Body of pancreas (tissue), 4 donors: ENCODE measurements around the gene REC114. TPM values are rescaled to one million over a fixed set of nuclear protein-coding genes. Genes with fewer than 3 reads are reported as not detected.
"Not testable (repeated sequence)": the region's sequence is repeated elsewhere in the genome, so short reads cannot be mapped to it uniquely, and the experiment has no call there.

ENCODE experiments used
- ATAC-seq: fragments of 150-250 bp; one replicate; pipeline ENCODE4 v1.9.1; 2016
- DNase-seq, 4 donors: peaks; one replicate each; pipeline ENCODE4 v3.0.0-alpha.2; 2019
- H3K27ac ChIP-seq, 4 donors: fragments of 200-600 bp; sonication (generic); 1 replicate in 3 of 4; 2 replicates in 1 of 4; pipeline versions ENCODE4 v1.5.1 to v1.6.1; 2016 to 2019; ENCODE audit warnings: mild to moderate bottlenecking in 1 of 4, mixed read lengths in 1 of 4, moderate library complexity in 1 of 4
- H3K27me3 ChIP-seq, 2 donors: fragments of 200-600 bp; sonication (generic); one replicate each; pipeline ENCODE4 v1.6.0; 2016; ENCODE audit warnings: mild to moderate bottlenecking in 1 of 2
- H3K36me3 ChIP-seq, 2 donors: fragments of 200-600 bp; sonication (generic); replicated peaks in 1 of 2; 2 replicates each; pipeline ENCODE4 v1.5.1; 2016; ENCODE audit warnings: low read depth in 2 of 2; ENCODE audit not compliant: insufficient read depth in 1 of 2
- H3K4me1 ChIP-seq: fragments of 200-600 bp; sonication (generic); one replicate; pipeline ENCODE4 v1.6.0; 2016
- H3K4me3 ChIP-seq, 2 donors: fragments of 200-600 bp; sonication (generic); 1 replicate in 1 of 2; 2 replicates in 1 of 2; pipeline ENCODE4 v1.5.1; 2016 to 2019
- H3K9me3 ChIP-seq, 3 donors: fragments of 200-600 bp; sonication (generic); 1 replicate in 2 of 3; 2 replicates in 1 of 3; pipeline ENCODE4 v1.5.1; 2016
- CTCF ChIP-seq, 7 experiments: fragments of 450-650 bp in 4 of 7; fragments of 200-600 bp in 3 of 7; sonication (generic) in 3 of 7; IDR thresholded peaks; one replicate each; pipeline ENCODE4 v1.5.1; 2016 to 2019; ENCODE audit warnings: antibody characterized with exemption in 7 of 7
- POLR2A ChIP-seq, 3 donors: fragments of 450-650 bp; IDR thresholded peaks; one replicate each; pipeline ENCODE4 v1.6.1; 2016; ENCODE audit warnings: antibody characterized with exemption in 3 of 3, mild to moderate bottlenecking in 2 of 3
- WGBS, 2 donors: methylation state at CpG; one replicate each; pipeline ENCODE4 v1.1.5; 2017; 5-methylcytosine and 5-hydroxymethylcytosine counted together
- intact Hi-C: fragments of 100-400 bp; cut with DNase I; formaldehyde crosslinking; loops from one replicate; pipeline ENCODE4 v1.15.1; 2023
- total RNA-seq, 2 donors: library from RNA; depleted of rRNA; stranded (reverse); fragments of >200 nt; gene quantifications; one replicate each; pipeline ENCODE4 v1.1.0, GENCODE V29; 2016

REC114 gene
- total RNA-seq, 2 donors from 2014 or later: not detected

DNA sequence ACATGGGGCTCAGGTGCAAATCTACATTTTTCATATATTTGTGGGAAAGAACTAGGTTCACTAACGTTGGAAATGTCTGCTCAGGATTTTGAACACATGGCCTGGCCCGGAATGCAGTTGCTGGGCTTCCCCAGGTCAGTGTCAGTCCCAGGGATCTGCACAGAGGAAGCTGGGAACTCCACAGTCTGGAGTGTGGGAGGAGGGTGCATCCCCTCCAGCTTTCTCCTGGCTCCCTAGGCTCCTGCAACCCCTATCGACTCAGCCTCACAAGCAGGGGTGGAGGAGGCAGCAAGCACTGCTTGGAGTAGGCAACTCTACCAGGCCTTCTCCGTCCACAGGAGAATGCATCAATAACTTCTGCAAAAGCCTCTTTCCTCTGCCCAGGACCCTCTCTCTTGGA is 44.1 kb upstream of the REC114 start:
- intact Hi-C loops: no loop called here
- Histone ChIP-seq H3K27ac (no peak overlapping the region), H3K27me3 (no peaks in the 10 kb centered on the region), H3K4me3 (no peak overlapping the region), H3K4me1 (no peaks in the 10 kb centered on the region), H3K9me3 (no peaks in the 10 kb centered on the region), H3K36me3 (no peaks in the 10 kb centered on the region)
- DNase-seq (no peak), ATAC-seq (no peak)
- WGBS, 2 donors: 56 to 65% methylated on average over 4 of the region's 4 CpGs
- TF ChIP-seq CTCF (IDR thresholded peaks at IDR 0.05) (no peak), POLR2A (IDR thresholded peaks at IDR 0.05) (no peak)

DNA sequence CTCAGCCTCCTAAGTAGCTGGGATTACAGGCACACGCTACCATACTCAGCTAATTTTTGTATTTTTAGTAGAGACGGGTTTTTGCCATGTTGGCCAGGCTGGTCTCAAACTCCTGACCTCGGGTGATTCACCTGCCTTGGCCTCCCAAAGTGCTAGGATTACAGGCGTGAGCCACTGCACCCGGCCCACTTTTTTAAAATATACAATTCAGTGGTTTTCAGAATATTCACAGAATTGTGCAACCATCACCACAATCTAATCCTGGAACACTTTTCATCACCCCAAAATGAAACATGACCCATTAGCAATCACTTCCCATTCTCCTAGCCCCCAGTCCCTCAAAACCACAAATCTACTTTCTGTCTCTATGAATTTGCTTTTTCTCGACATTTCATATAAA is 42.7 kb upstream of the REC114 start:
- intact Hi-C loops, H3K36me3 ChIP-seq, H3K4me3 ChIP-seq, H3K4me1 ChIP-seq, DNase-seq, ATAC-seq, H3K27me3 ChIP-seq, H3K9me3 ChIP-seq, H3K27ac ChIP-seq: not testable (repeated sequence)
- WGBS, 2 donors: 58 to 67% methylated on average over 6 of the region's 6 CpGs

GRCh38 chr15:73403171-73403570 is 39.8 kb upstream of the REC114 start:
- TF ChIP-seq CTCF (IDR thresholded peaks at IDR 0.05) (no peak), POLR2A (IDR thresholded peaks at IDR 0.05) (no peak)
- no peak for DNase-seq
- intact Hi-C loops: no loop called here
- Histone ChIP-seq H3K9me3 (no peaks in the 10 kb centered on the region), H3K4me1 (no peaks in the 10 kb centered on the region), H3K27ac (no peak overlapping the region), H3K4me3 (no peak overlapping the region), H3K36me3 (no peaks in the 10 kb centered on the region), H3K27me3 (no peaks in the 10 kb centered on the region)
- no peak for ATAC-seq

DNA sequence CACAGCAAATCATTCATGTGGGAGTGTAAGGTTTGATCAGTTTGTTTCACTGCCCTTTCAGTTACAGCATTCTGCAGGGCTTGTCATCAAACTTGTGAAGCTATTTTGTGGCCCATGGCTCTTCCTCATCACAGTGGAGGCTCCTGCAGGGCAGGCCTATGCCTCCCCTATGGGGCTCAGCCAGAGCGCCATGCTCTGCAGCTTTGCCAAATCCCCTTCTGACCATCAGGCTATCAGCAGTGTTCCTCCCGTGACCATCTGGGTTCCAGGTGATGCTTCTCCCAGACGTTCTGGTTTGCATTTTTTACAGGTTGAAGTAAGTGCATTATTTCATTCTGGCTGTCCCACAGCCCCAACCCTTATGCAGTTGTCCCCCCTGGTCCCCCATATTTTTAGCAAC is 28.1 kb upstream of the REC114 start:
- intact Hi-C loops: no loop called here
- DNase-seq (no peak), ATAC-seq (no peak)
- H3K27ac ChIP-seq: no peak overlapping the region
- no peaks in the 10 kb centered on the region for H3K9me3 ChIP-seq
- no peak for TF ChIP-seq CTCF (IDR thresholded peaks at IDR 0.05)
- no peak for TF ChIP-seq POLR2A (IDR thresholded peaks at IDR 0.05)
- H3K36me3 ChIP-seq: no peaks in the 10 kb centered on the region
- no peaks in the 10 kb centered on the region for H3K27me3 ChIP-seq
- no peaks in the 10 kb centered on the region for H3K4me1 ChIP-seq
- no peak overlapping the region for H3K4me3 ChIP-seq
- 47 to 58% methylated on average over 3 of the region's 3 CpGs for WGBS, 2 donors

GRCh38 chr15:73424506-73424905 is 18.5 kb upstream of the REC114 start:
- Histone ChIP-seq H3K9me3 (no peaks in the 10 kb centered on the region), H3K27me3 (no peaks in the 10 kb centered on the region), H3K4me3 (no peak overlapping the region), H3K27ac (no peak overlapping the region), H3K4me1 (no peaks in the 10 kb centered on the region), H3K36me3 (no peaks in the 10 kb centered on the region)
- DNase-seq (no peak), ATAC-seq (no peak)
- 64 to 73% methylated on average over 1 of the region's 1 CpG for WGBS, 2 donors
- intact Hi-C loops: no loop called here
- TF ChIP-seq CTCF (IDR thresholded peaks at IDR 0.05) (no peak), POLR2A (IDR thresholded peaks at IDR 0.05) (no peak)
